K562 (cell line): Measurements from ENCODE around the gene GPT2. TPM values are rescaled to one million over a fixed set of nuclear protein-coding genes. Genes with fewer than 3 reads are reported as not detected.

ENCODE experiments used
- ATAC-seq: fragments of 200-7000 bp; cut with Tn5 transposase; 3 replicates; pipeline ENCODE4 v1.9.1; 2020; ENCODE audit warnings: moderate library complexity
- BruUV-seq: library from RNA; stranded (reverse); fragments of 400-500 nt; replicated peaks from 2 replicates; lab custom pipeline; 2021; lab: Mats Ljungman, UMichigan
- CTCF ChIA-PET: fragments of 300-600 bp; formaldehyde crosslinking; extraction: SDS; loops from one replicate; lab custom pipeline; 2021; ENCODE audit warnings: low intra/inter-chr PET ratio; lab: Yijun Ruan, JAX
- POLR2A ChIA-PET: fragments of 300-600, 350-650 bp; sonication (Branson Sonifier 250); formaldehyde crosslinking; extraction: SDS; loops from one replicate; lab custom pipeline; 2021; ENCODE audit warnings: antibody characterized with exemption, inconsistent platforms; lab: Yijun Ruan, JAX
- DNase-seq, 4 experiments: peaks; one replicate each; pipeline versions ENCODE4 v3.0.0 to v3.0.0-alpha.2; 2011 to 2018; ENCODE audit warnings: low spot score in 3 of 4, mixed read lengths in 3 of 4; ENCODE audit errors: extremely low read depth in 1 of 4
- FAIRE-seq: peaks from 2 replicates; lab custom pipeline; 2011; peaks lifted over from hg19 to GRCh38; lab: Jason Lieb, UNC
- H2AFZ ChIP-seq: 2 replicates; pipeline ENCODE4 v1.6.0; 2011; ENCODE audit warnings: low read depth, low read length, control low read depth, inconsistent platforms
- H3K27ac ChIP-seq: fragments of 200-600 bp; 3 replicates; pipeline ENCODE4 v1.8.0; 2011; ENCODE audit warnings: low read depth, mild to moderate bottlenecking, control low read depth, inconsistent platforms, low read length, moderate library complexity, mixed read lengths; ENCODE audit errors: extremely low read depth
- H3K27me3 ChIP-seq, 2 experiments: fragments of 300-600 bp in 1 of 2; 2 replicates in 1 of 2; 3 replicates in 1 of 2; pipeline versions ENCODE4 v1.6.0 to v1.8.0; 2011; ENCODE audit warnings: inconsistent platforms in 2 of 2, low read length in 2 of 2, mild to moderate bottlenecking in 1 of 2, mixed read lengths in 1 of 2, moderate library complexity in 1 of 2; ENCODE audit not compliant: control insufficient read depth in 2 of 2, insufficient read depth in 2 of 2
- H3K36me3 ChIP-seq: fragments of 300-600 bp; 3 replicates; pipeline ENCODE4 v1.8.0; 2011; ENCODE audit warnings: mild to moderate bottlenecking, low read length, inconsistent platforms; ENCODE audit not compliant: control insufficient read depth, insufficient read depth
- H3K4me1 ChIP-seq, 2 experiments: fragments of 200-600 bp in 1 of 2; replicated peaks in 1 of 2; 2 replicates in 1 of 2; 3 replicates in 1 of 2; pipeline versions ENCODE4 v1.5.1 to v1.8.0; 2011; ENCODE audit warnings: inconsistent platforms in 2 of 2, low read length in 2 of 2, mild to moderate bottlenecking in 1 of 2, mixed read lengths in 1 of 2, moderate library complexity in 1 of 2; ENCODE audit not compliant: control insufficient read depth in 2 of 2, insufficient read depth in 2 of 2
- H3K4me2 ChIP-seq: 2 replicates; pipeline ENCODE4 v1.6.1; 2011; ENCODE audit warnings: low read length, control low read depth, inconsistent platforms, mixed read lengths; ENCODE audit not compliant: insufficient read depth
- H3K4me3 ChIP-seq: fragments of 200-600 bp; sonication (generic), shearing (Covaris generic); 2 replicates; pipeline ENCODE4 v1.5.1; 2016; ENCODE audit warnings: control low read depth, inconsistent platforms
- H3K79me2 ChIP-seq: fragments of 200-600 bp; 3 replicates; pipeline ENCODE4 v1.8.0; 2011; ENCODE audit warnings: low read length, inconsistent platforms; ENCODE audit not compliant: control insufficient read depth, insufficient read depth
- H3K9ac ChIP-seq, 2 experiments: 2 replicates each; pipeline versions ENCODE4 v1.6.0 to v1.6.1; 2011; ENCODE audit warnings: low read depth in 2 of 2, low read length in 2 of 2, control low read depth in 1 of 2, inconsistent platforms in 1 of 2, mild to moderate bottlenecking in 1 of 2, mixed read lengths in 1 of 2; ENCODE audit not compliant: insufficient read depth in 1 of 2
- H3K9me1 ChIP-seq: one replicate; pipeline ENCODE4 v1.6.0; 2011; ENCODE audit warnings: inconsistent platforms, mild to moderate bottlenecking, low read length, moderate library complexity; ENCODE audit not compliant: control insufficient read depth, insufficient read depth
- H3K9me3 ChIP-seq: replicated peaks from 2 replicates; pipeline ENCODE4 v1.5.1; 2011; ENCODE audit warnings: low read depth, low read length, inconsistent platforms; ENCODE audit not compliant: control insufficient read depth, insufficient read depth
- H4K20me1 ChIP-seq: replicated peaks from 2 replicates; pipeline ENCODE4 v1.6.1; 2011; ENCODE audit warnings: low read length, inconsistent platforms, mixed read lengths; ENCODE audit not compliant: control insufficient read depth, insufficient read depth
- GATA2 ChIP-seq: sonication (generic); formaldehyde crosslinking; IDR thresholded peaks from 2 replicates; pipeline ENCODE4 v1.4.0; 2020; ENCODE audit warnings: mild to moderate bottlenecking, missing genetic modification reagents
- L3MBTL2 ChIP-seq: fragments of 450-650 bp; IDR thresholded peaks from 2 replicates; pipeline ENCODE4 v1.6.1; 2016; ENCODE audit warnings: mild to moderate bottlenecking, moderate library complexity
- MBD2 ChIP-seq: sonication (generic); IDR thresholded peaks from 2 replicates; pipeline ENCODE4 v1.6.1; 2016; ENCODE audit warnings: low read depth, borderline replicate concordance
- NCOA4 ChIP-seq: fragments of 450-650 bp; IDR thresholded peaks from 2 replicates; pipeline ENCODE4 v1.6.1; 2018; ENCODE audit warnings: mild to moderate bottlenecking; ENCODE audit not compliant: partially characterized antibody
- NR2C1 ChIP-seq, 2 experiments: fragments of 450-650 bp; IDR thresholded peaks; 2 replicates each; pipeline ENCODE4 v1.6.1; 2017; ENCODE audit warnings: mild to moderate bottlenecking in 2 of 2, antibody characterized with exemption in 1 of 2, inconsistent platforms in 1 of 2, missing compliant biosample characterization in 1 of 2, missing genetic modification characterization in 1 of 2
- SMAD1 ChIP-seq: fragments of 150-350 bp; IDR thresholded peaks from 2 replicates; pipeline ENCODE4 v1.6.1; 2014; ENCODE audit warnings: low read length, low read depth; ENCODE audit not compliant: partially characterized antibody
- STAG1 ChIP-seq: sonication (generic); formaldehyde crosslinking; IDR thresholded peaks from 2 replicates; pipeline ENCODE4 v1.5.0; 2020; ENCODE audit warnings: missing genetic modification reagents, borderline replicate concordance
- TAL1 ChIP-seq: fragments of 450-650 bp; IDR thresholded peaks from 2 replicates; pipeline ENCODE4 v1.6.1; 2016; ENCODE audit warnings: mild to moderate bottlenecking
- TCF3 ChIP-seq: sonication (generic); formaldehyde crosslinking; IDR thresholded peaks from 2 replicates; pipeline ENCODE4 v1.4.0; 2020; ENCODE audit warnings: mild to moderate bottlenecking, missing genetic modification reagents
- XRCC4 ChIP-seq: IDR thresholded peaks from one replicate; pipeline ENCODE4 v1.6.1; 2011; ENCODE audit not compliant: insufficient read depth, insufficient read length; ENCODE audit errors: extremely low read depth
- ZNF124 ChIP-seq: sonication (generic); formaldehyde crosslinking; IDR thresholded peaks from 2 replicates; pipeline ENCODE4 v1.8.1; 2022; ENCODE audit warnings: missing genetic modification reagents
- ZNF134 ChIP-seq: fragments of 250-450 bp; sonication (Bioruptor Pico); conservative IDR thresholded peaks from 2 replicates; pipeline ENCODE4 v1.4.0; 2020
- ZNF584 ChIP-seq: fragments of 200-800 bp; sonication (Bioruptor generic); IDR thresholded peaks from 2 replicates; pipeline ENCODE4 v1.6.1; 2016; ENCODE audit warnings: low read depth, mild to moderate bottlenecking, missing genetic modification characterization, missing compliant biosample characterization
- ZNF696 ChIP-seq: fragments of 250-450 bp; sonication (Bioruptor Pico); conservative IDR thresholded peaks from 2 replicates; pipeline ENCODE4 v1.4.0; 2020; ENCODE audit warnings: mild to moderate bottlenecking, moderate library complexity
- WGBS: fragments of 100-300 bp; shearing (Covaris generic); methylation state at CpG from one replicate; pipeline ENCODE4 v1.1.6; 2016; ENCODE audit warnings: low coverage, mixed read lengths; ENCODE audit not compliant: insufficient coverage; ENCODE audit errors: missing lambda C conversion rate; 5-methylcytosine and 5-hydroxymethylcytosine counted together
- in situ Hi-C: fragments of 300-500 bp; cut with MboI; formaldehyde crosslinking; loops from 4 replicates; pipeline ENCODE4 v1.15.0; 2018; ENCODE audit warnings: inconsistent platforms, mixed read lengths
- intact Hi-C: fragments of 100-400 bp; cut with micrococcal nuclease; formaldehyde crosslinking; loops from 2 replicates; pipeline ENCODE4 v1.14.2; 2022
- polyA plus RNA-seq, 8 experiments: library from polyadenylated mRNA; depleted of rRNA in 4 of 8; stranded (reverse) in 5 of 8; unstranded in 3 of 8; fragments of >200 nt; fragmentation: Nextera tagmentation in 2 of 8; fragmentation: Illumina TruSeq in 1 of 8; extraction: Ambion mirVana in 2 of 8; extraction: Trizol in 1 of 8; gene quantifications; 2 replicates each; pipeline versions ENCODE4 v1.2.1 to v1.2.3, GENCODE V29; 2011 to 2014; ENCODE audit warnings: inconsistent platforms in 1 of 8, missing spikeins in 1 of 8
- total RNA-seq, 7 experiments: library from RNA; depleted of rRNA in 6 of 7; stranded (reverse); fragments of >200 nt in 6 of 7; fragmentation: Illumina TruSeq in 2 of 7; extraction: Trizol in 2 of 7; gene quantifications; 2 replicates each; pipeline versions ENCODE4 v1.2.1 to v1.2.3, GENCODE V29; 2011 to 2021; ENCODE audit warnings: low replicate concordance in 1 of 7
- TF ChIP-seq, protein P1 (sequence below): sonication (generic); formaldehyde crosslinking; IDR thresholded peaks from 2 replicates; pipeline ENCODE4 v1.8.0; 2022; ENCODE audit warnings: missing genetic modification reagents, mild to moderate bottlenecking, borderline replicate concordance
- TF ChIP-seq, protein P2 (sequence below): sonication (generic); formaldehyde crosslinking; IDR thresholded peaks from 2 replicates; pipeline ENCODE4 v1.8.0; 2022; ENCODE audit warnings: mild to moderate bottlenecking, low read depth, missing genetic modification reagents
- TF ChIP-seq, protein P3 (sequence below): fragments of 450-650 bp; formaldehyde crosslinking; IDR thresholded peaks from 2 replicates; pipeline ENCODE4 v1.4.0; 2020; ENCODE audit warnings: mild to moderate bottlenecking, moderate library complexity

The GPT2 gene
- total and polyA plus RNA-seq, 9 of the 15 experiments (the other 6 are each of a cell fraction or from before 2014, with no cell fraction given) = 0.79 to 14.4 (median 5.8) TPM

DNA sequence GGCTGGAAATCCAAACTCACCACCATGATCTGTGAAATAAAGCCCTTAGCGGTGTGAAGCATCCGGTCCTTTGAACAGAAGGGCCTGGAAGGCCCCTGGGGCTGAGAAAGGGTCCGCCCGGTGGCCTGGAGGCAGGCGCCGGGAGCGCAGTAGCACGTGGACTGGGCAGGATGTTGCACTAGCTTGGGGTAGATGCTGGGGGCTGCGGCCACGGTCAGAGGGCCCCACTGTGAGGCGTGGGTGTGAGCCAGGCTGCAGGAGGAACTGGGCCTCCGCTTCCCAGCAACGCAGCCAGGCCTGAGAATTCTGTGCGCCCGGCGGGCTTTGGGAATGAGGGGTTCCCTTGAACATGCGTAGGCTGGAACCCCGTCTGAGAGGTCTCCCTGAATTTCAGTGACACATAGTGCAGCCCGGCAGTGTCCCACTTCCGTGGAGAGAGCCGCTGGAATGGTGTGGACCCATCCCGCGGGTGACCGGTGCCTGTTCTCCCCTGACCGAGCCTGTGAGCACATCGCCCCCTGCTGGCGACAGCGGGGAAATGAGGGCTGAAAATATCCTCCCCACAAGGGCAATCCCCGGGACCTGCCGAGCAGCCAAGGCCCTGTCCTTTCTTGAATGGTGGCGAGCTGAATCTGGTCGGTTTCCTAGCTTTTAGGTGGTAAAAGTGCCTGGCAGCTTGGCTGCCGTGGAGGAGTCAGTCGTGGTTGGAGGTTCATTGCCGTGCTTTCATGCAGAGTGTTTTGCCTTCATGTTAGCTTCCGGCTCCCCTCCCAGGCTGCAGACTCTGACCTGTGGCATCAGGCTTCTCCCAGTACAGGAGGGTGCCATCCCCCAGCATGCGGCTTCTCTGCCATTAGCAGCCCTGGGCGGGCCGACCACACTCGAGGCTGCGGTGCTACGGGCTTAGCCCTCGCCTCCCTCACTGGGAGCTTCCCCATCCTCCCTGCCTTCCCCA, 45.5 kb downstream of the GPT2 start:
- Histone ChIP-seq H3K9ac (peak overlapping the region in 1 of 2 experiments; percentile 77; a peak in 2 of 4 replicates), H3K9me1 (no peaks in the 10 kb centered on the region), H3K27ac (no peak overlapping the region), H3K27me3 (no peaks in the 10 kb centered on the region; a peak in 1 of 5 replicates), H3K79me2 (no peaks in the 10 kb centered on the region), H3K4me2 (peak overlapping the region; percentile 19; the same call in 1 of the 2 replicates), H3K4me3 (no peak overlapping the region), H2AFZ (peak overlapping the region; percentile 74), H3K4me1 (peaks cover 0 to 12% of the 10 kb centered on the region in 2 experiments; a peak in 3 of 5 replicates), H4K20me1 (no peaks in the 10 kb centered on the region), H3K36me3 (no peaks in the 10 kb centered on the region), H3K9me3 (no peaks in the 10 kb centered on the region; the same call in 1 of the 2 replicates)
- DNase-seq = peak; percentile 79 to 91 (median 88)
- ChIA-PET CTCF (interaction anchor here (1.1 to 1.6 kb wide), 3 partner anchors 18 to 256 kb away, joined by 4 to 9 read pairs (median 6); no protein-coding TSS in a partner anchor), POLR2A (interaction anchor here (0.6 to 1.2 kb wide), 6 partner anchors 17 to 256 kb away, joined by 3 read pairs; no protein-coding TSS in a partner anchor)
- 39% methylated on average over 41 of the region's 43 CpGs for WGBS
- FAIRE-seq = peak; percentile 86
- BruUV-seq = no TSS peak
- in situ Hi-C loops = loop anchor here (5.0 kb wide), 1 partner anchor 72 kb away; no protein-coding TSS in a partner anchor
- intact Hi-C loops = loop anchor here (1.0 to 5.0 kb wide), 2 partner anchors 75 to 257 kb away; no protein-coding TSS in a partner anchor
- peak; percentile 96 for ATAC-seq
- TF ChIP-seq ZNF134 (CRISPR knock-in tag) (no peak), GATA2 (CRISPR knock-in tag) (no peak), SMAD1 (no peak), ZNF124 (no peak), TAL1 (no peak), TCF3 (CRISPR knock-in tag) (no peak), NR2C1 (IDR thresholded peaks at IDR 0.05) (no peak), NR2C1 (tag; IDR thresholded peaks at IDR 0.05) (no peak), MBD2 (no peak), XRCC4 (no peak), ZNF696 (no peak), NCOA4 (no peak), ZNF584 (CRISPR knock-in tag) (no peak), STAG1 (peak; percentile 62; the same call in 1 of the 2 replicates), L3MBTL2 (no peak)
- TF ChIP-seq, protein P1, sequence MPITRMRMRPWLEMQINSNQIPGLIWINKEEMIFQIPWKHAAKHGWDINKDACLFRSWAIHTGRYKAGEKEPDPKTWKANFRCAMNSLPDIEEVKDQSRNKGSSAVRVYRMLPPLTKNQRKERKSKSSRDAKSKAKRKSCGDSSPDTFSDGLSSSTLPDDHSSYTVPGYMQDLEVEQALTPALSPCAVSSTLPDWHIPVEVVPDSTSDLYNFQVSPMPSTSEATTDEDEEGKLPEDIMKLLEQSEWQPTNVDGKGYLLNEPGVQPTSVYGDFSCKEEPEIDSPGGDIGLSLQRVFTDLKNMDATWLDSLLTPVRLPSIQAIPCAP (CRISPR knock-in tag) = no peak
- TF ChIP-seq, protein P2, sequence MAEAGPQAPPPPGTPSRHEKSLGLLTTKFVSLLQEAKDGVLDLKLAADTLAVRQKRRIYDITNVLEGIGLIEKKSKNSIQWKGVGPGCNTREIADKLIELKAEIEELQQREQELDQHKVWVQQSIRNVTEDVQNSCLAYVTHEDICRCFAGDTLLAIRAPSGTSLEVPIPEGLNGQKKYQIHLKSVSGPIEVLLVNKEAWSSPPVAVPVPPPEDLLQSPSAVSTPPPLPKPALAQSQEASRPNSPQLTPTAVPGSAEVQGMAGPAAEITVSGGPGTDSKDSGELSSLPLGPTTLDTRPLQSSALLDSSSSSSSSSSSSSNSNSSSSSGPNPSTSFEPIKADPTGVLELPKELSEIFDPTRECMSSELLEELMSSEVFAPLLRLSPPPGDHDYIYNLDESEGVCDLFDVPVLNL = no peak
- TF ChIP-seq, protein P3, sequence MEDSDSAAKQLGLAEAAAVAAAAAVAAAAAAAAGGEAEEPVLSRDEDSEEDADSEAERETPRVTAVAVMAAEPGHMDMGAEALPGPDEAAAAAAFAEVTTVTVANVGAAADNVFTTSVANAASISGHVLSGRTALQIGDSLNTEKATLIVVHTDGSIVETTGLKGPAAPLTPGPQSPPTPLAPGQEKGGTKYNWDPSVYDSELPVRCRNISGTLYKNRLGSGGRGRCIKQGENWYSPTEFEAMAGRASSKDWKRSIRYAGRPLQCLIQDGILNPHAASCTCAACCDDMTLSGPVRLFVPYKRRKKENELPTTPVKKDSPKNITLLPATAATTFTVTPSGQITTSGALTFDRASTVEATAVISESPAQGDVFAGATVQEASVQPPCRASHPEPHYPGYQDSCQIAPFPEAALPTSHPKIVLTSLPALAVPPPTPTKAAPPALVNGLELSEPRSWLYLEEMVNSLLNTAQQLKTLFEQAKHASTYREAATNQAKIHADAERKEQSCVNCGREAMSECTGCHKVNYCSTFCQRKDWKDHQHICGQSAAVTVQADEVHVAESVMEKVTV (CRISPR knock-in tag) = no peak
